Astrocyte of the cerebellum (primary cell): ENCODE results near the gene INPP4A.

Source experiments
- DNase-seq: peaks from one replicate; pipeline ENCODE4 v3.0.0-alpha.2; 2011; ENCODE audit warnings: low read depth
- H3K4me3 ChIP-seq: 2 replicates; pipeline ENCODE4 v1.5.1; 2011; ENCODE audit warnings: mild to moderate bottlenecking, low read depth, low read length, moderate library complexity
- in situ Hi-C: cut with HindIII; loops from 2 replicates; pipeline ENCODE4 v1.10.0; 2017; ENCODE audit warnings: low sequenced_read_pairs
- TF ChIP-seq, protein P1 (sequence below): IDR thresholded peaks from 2 replicates; pipeline ENCODE4 v1.5.1; 2012; ENCODE audit warnings: low read length, low read depth, moderate library complexity, mild to moderate bottlenecking; ENCODE audit errors: missing control alignments

The INPP4A gene

GRCh38 chr2:98556344-98557033 is 111.8 kb downstream of the INPP4A start:
- in situ Hi-C loops: no loop called here

DNA sequence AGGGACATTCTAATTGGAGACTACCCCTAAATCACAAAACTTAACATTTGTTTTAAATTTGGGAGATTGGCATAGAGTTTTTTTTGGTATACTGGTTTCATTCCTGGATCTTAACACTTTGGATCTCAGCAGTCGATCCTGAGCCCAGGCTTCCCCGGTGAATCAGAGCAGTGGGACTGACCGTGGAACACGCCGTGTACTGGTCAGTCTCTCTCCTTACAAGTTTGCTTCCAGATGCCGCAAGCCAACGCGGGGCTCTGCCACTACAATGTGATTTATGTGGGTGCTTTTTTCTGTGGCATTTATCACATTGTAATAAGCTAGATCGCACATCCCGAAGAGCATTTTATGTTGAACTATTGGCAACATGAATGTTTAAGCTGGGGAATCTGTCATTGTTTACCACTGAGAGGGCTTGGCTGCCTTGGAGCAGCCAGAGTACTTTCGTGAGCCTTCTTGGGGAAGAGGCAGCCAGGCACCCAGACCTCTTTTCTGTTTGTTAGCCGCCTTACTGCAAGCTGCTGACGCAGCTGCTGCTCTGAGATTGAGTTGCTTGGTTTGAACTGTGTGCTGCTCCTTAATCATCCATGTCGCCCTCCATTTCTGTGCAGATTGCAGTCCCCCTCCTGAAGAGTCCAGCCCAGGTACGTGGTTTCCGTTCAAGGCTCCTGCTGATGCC is 114.3 kb downstream of the INPP4A start:
- TF ChIP-seq, protein P1, sequence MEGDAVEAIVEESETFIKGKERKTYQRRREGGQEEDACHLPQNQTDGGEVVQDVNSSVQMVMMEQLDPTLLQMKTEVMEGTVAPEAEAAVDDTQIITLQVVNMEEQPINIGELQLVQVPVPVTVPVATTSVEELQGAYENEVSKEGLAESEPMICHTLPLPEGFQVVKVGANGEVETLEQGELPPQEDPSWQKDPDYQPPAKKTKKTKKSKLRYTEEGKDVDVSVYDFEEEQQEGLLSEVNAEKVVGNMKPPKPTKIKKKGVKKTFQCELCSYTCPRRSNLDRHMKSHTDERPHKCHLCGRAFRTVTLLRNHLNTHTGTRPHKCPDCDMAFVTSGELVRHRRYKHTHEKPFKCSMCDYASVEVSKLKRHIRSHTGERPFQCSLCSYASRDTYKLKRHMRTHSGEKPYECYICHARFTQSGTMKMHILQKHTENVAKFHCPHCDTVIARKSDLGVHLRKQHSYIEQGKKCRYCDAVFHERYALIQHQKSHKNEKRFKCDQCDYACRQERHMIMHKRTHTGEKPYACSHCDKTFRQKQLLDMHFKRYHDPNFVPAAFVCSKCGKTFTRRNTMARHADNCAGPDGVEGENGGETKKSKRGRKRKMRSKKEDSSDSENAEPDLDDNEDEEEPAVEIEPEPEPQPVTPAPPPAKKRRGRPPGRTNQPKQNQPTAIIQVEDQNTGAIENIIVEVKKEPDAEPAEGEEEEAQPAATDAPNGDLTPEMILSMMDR: no peak
- DNase-seq: no peak

More at GRCh38 chr2:98556344-98557033, 111.8 kb downstream of the INPP4A start:
- H3K4me3 ChIP-seq: no peak overlapping the region
- DNase-seq: no peak
- TF ChIP-seq, protein P1: no peak

GRCh38 chr2:98559581-98559980 is 114.9 kb downstream of the INPP4A start:
- TF ChIP-seq, protein P1: no peak
- no peak overlapping the region for H3K4me3 ChIP-seq
- DNase-seq: no peak
- in situ Hi-C loops: no loop called here

More for the DNA sequence above, 114.3 kb downstream of the INPP4A start:
- in situ Hi-C loops: no loop called here
- H3K4me3 ChIP-seq: no peak overlapping the region

DNA sequence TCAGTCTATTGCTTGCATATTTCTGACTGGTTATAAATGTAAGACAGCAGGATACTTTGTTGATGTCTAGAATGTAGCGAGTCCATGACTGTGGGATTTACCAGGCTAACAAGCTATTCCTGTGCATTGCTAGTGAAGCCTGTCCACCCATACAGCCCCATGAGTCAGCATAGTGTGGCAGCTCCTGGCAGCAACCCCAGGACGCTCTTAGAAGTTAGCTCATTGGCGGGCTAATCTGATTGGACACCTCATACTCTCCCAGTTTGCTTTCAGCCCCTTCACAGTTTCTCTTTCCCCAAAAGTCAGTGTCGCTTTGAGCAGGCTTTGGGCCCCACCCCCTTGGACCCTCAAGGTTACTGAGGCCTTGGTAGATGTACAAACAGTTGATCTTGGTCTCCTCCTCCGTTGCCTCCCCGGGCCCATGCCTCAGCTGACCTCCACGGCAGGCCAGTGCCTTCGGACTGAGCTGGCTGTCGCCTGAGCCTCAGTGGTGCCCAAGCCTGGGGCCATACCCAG is 115.7 kb downstream of the INPP4A start:
- TF ChIP-seq, protein P1: no peak
- no peak overlapping the region for H3K4me3 ChIP-seq
- peak; percentile 80 for DNase-seq
- in situ Hi-C loops: no loop called here

DNA sequence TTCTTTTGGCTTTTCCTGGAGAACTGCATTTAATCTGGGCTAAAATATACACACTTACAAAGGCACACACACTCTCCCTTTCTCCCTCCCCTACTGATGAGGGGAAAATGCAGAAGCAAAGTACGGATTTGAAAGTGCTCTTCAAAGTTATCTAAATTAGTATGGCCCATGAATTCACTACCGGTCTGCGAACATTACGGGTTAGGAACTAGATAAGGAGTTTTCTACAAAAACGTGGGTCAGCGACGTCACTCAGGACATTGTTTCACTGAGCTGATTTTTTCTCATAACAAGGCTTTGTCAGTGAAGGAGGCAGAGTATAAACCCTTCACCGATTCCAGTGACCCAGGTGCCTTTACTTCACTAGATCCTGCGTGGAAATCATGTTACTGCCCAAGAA is 116.4 kb downstream of the INPP4A start:
- TF ChIP-seq, protein P1: no peak
- no peak for DNase-seq
- in situ Hi-C loops: no loop called here
- no peak overlapping the region for H3K4me3 ChIP-seq

DNA sequence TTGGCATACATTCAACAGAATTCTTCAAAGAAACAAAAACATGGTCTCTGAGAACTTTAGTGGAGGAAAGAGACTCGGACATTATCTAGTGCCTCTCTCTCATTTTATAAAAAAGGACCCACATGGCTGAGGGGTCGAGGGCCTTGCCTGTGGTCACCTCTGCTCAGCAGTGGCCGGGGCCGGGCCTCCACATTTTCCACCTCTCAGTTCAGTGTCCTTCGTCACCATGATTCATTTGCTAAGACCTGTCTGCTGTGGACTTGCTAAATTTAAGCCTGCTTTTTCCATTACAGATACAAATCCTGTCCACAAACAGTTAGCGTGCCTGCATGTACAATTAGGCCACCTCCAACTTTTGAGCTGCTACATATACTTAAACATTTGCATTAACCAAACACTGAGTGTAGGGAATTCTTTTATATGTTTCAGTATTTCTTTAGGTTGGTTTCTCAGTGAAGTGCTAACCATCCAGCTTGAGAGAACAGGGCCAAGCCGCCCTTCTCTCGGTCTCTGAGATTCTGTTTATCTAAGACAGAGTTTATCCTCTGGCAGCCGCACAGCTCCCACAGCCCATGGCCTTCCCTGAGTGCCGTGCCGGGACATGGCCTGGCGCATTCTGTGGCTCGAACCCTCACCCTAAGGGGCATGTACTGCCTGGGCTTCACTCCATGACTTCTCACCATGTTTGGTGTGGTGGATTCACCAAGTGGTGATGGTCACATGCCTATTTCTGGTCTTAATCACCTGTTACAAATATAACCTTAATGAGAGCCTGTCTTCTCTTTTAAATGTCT is 117.4 kb downstream of the INPP4A start:
- in situ Hi-C loops: no loop called here
- no peak for DNase-seq
- TF ChIP-seq, protein P1: no peak
- H3K4me3 ChIP-seq: no peak overlapping the region
